Measurements from ENCODE around the gene ARPC5L. TPM values are rescaled to one million over a fixed set of nuclear protein-coding genes. Genes with fewer than 3 reads are reported as not detected.

Gene ARPC5L
- total and polyA plus RNA-seq, 2 of the 8 experiments (the other 6 are each of a cell fraction or from before 2014, with no cell fraction given), result 34.1 to 50.6 TPM

- TF ChIP-seq CHD7 (IDR thresholded peaks at IDR 0.05; ENCODE audit: insufficient replicate concordance, low read length) (no peak), MAFK (IDR thresholded peaks at IDR 0.05; ENCODE audit: low read depth, low read length) (no peak), RFX5 (IDR thresholded peaks at IDR 0.05; ENCODE audit: borderline replicate concordance, low read depth, low read length) (no peak), BRCA1 (IDR thresholded peaks at IDR 0.05; ENCODE audit: low read depth, low read length) (no peak), NRF1 (IDR thresholded peaks at IDR 0.05; ENCODE audit: low read depth, low read length) (no peak), YY1 (IDR thresholded peaks at IDR 0.05; ENCODE audit: low read depth, low read length) (0 out of 2 replicates have a peak, but pooled peaks have one; percentile 25), PHF8 (conservative IDR thresholded peaks at IDR 0.05; ENCODE audit: low read depth, low read length) (peak; percentile 99), KDM1A (IDR thresholded peaks at IDR 0.05; ENCODE audit: borderline replicate concordance, low read length) (no peak), EGR1 (IDR thresholded peaks at IDR 0.05; ENCODE audit: borderline replicate concordance, low read depth, low read length) (peak; percentile 47; the same call in 1 of the 2 replicates), FOSL1 (IDR thresholded peaks at IDR 0.05; ENCODE audit: insufficient read depth, low read depth, low read length) (0 out of 2 replicates have a peak, but pooled peaks have one; percentile 34)
These were observed at the start of gene ARPC5L, which contains the start of gene RPL35 (continued) for GRCh38 chr9:124861342-124862229.

All from H1 (cell line).